Smooth muscle cell (in vitro differentiated cells): ENCODE measurements around the gene CEP290. TPM values are rescaled to one million over a fixed set of nuclear protein-coding genes. Genes with fewer than 3 reads are reported as not detected.

Experiments used
- DNase-seq: peaks from one replicate; lab custom pipeline; 2025; ENCODE audit not compliant: unreplicated experiment; lab: John Stamatoyannopoulos, UW
- H2AFZ ChIP-seq: fragments of 200-600 bp; sonication (generic); 2 replicates; pipeline ENCODE4 v1.6.0; 2016; ENCODE audit warnings: antibody characterized with exemption, low read depth, mild to moderate bottlenecking
- H3F3A ChIP-seq: fragments of 200-600 bp; sonication (generic); 2 replicates; pipeline ENCODE4 v1.6.0; 2017; ENCODE audit warnings: antibody characterized with exemption, low read depth
- H3K27ac ChIP-seq: fragments of 200-600 bp; sonication (generic); 2 replicates; pipeline ENCODE4 v1.5.1; 2016; ENCODE audit warnings: low read depth, mild to moderate bottlenecking
- H3K27me3 ChIP-seq: fragments of 200-600 bp; sonication (generic); 2 replicates; pipeline ENCODE4 v1.6.1; 2016; ENCODE audit warnings: low read depth, mild to moderate bottlenecking
- H3K36me3 ChIP-seq: fragments of 200-600 bp; sonication (generic); 2 replicates; pipeline ENCODE4 v1.5.1; 2016; ENCODE audit warnings: low read depth
- H3K4me1 ChIP-seq: fragments of 200-600 bp; sonication (generic); 2 replicates; pipeline ENCODE4 v1.5.1; 2016; ENCODE audit warnings: low read depth
- H3K4me2 ChIP-seq: fragments of 200-600 bp; sonication (generic); 2 replicates; pipeline ENCODE4 v1.6.0; 2016; ENCODE audit warnings: mild to moderate bottlenecking
- H3K4me3 ChIP-seq: fragments of 200-600 bp; sonication (generic); 2 replicates; pipeline ENCODE4 v1.5.1; 2016; ENCODE audit warnings: mild to moderate bottlenecking
- H3K79me2 ChIP-seq: fragments of 200-600 bp; sonication (generic); 2 replicates; pipeline ENCODE4 v1.6.0; 2016; ENCODE audit warnings: low read depth, mild to moderate bottlenecking
- H3K9ac ChIP-seq: fragments of 200-600 bp; sonication (generic); 2 replicates; pipeline ENCODE4 v1.6.0; 2016; ENCODE audit warnings: low read depth
- H3K9me3 ChIP-seq: fragments of 200-600 bp; sonication (generic); replicated peaks from 2 replicates; pipeline ENCODE4 v1.5.1; 2016; ENCODE audit warnings: low read depth
- H4K20me1 ChIP-seq: fragments of 200-600 bp; sonication (generic); 2 replicates; pipeline ENCODE4 v1.6.0; 2016; ENCODE audit warnings: low read depth
- WGBS: methylation state at CpG from one replicate; pipeline ENCODE4 v1.1.7; 2016; ENCODE audit warnings: low lambda C conversion rate; 5-methylcytosine and 5-hydroxymethylcytosine counted together
- polyA plus RNA-seq: library from polyadenylated mRNA; unstranded; fragments of >200 nt; fragmentation: Nextera tagmentation; extraction: Ambion mirVana; gene quantifications from 2 replicates; pipeline ENCODE4 v1.2.1, GENCODE V29; 2016
- total RNA-seq: library from RNA; depleted of rRNA; stranded (reverse); fragments of >200 nt; gene quantifications from 2 replicates; pipeline ENCODE4 v1.2.3, GENCODE V29; 2014
- TF ChIP-seq, protein P1 (sequence below): fragments of 200-600 bp; sonication (generic); IDR thresholded peaks from 2 replicates; pipeline ENCODE4 v1.5.1; 2017; ENCODE audit warnings: borderline replicate concordance, mild to moderate bottlenecking, antibody characterized with exemption; ENCODE audit not compliant: insufficient read depth, poor library complexity, severe bottlenecking

Gene CEP290
- total and polyA plus RNA-seq, 2 experiments from 2014 or later: 10.4 to 13.2 TPM

- no peaks in the 10 kb centered on the region for H4K20me1 ChIP-seq
- H2AFZ ChIP-seq: no peak overlapping the region
- no peak overlapping the region for H3K9ac ChIP-seq
- H3F3A ChIP-seq: no peaks in the 10 kb centered on the region
- WGBS: 41% methylated on average over 3 of the region's 3 CpGs
- no peak overlapping the region for H3K4me3 ChIP-seq
- H3K4me2 ChIP-seq: no peak overlapping the region
- H3K27me3 ChIP-seq: no peaks in the 10 kb centered on the region
- no peaks in the 10 kb centered on the region for H3K4me1 ChIP-seq
- no peaks in the 10 kb centered on the region for H3K79me2 ChIP-seq
- H3K9me3 ChIP-seq: no peaks in the 10 kb centered on the region
- H3K36me3 ChIP-seq: no peaks in the 10 kb centered on the region
- H3K27ac ChIP-seq: no peak overlapping the region
- no peak for DNase-seq
- TF ChIP-seq, protein P1, sequence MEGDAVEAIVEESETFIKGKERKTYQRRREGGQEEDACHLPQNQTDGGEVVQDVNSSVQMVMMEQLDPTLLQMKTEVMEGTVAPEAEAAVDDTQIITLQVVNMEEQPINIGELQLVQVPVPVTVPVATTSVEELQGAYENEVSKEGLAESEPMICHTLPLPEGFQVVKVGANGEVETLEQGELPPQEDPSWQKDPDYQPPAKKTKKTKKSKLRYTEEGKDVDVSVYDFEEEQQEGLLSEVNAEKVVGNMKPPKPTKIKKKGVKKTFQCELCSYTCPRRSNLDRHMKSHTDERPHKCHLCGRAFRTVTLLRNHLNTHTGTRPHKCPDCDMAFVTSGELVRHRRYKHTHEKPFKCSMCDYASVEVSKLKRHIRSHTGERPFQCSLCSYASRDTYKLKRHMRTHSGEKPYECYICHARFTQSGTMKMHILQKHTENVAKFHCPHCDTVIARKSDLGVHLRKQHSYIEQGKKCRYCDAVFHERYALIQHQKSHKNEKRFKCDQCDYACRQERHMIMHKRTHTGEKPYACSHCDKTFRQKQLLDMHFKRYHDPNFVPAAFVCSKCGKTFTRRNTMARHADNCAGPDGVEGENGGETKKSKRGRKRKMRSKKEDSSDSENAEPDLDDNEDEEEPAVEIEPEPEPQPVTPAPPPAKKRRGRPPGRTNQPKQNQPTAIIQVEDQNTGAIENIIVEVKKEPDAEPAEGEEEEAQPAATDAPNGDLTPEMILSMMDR: no peak
Observed at GRCh38 chr12:88181881-88182280, 40.0 kb upstream of the CEP290 start.

GRCh38 chr12:88179436-88180014 lies 37.6 kb upstream of the CEP290 start:
- no peaks in the 10 kb centered on the region for H4K20me1 ChIP-seq
- no peak overlapping the region for H3K27ac ChIP-seq
- no peaks in the 10 kb centered on the region for H3K4me1 ChIP-seq
- no peak overlapping the region for H3K4me2 ChIP-seq
- no peaks in the 10 kb centered on the region for H3K36me3 ChIP-seq
- H3K4me3 ChIP-seq: no peak overlapping the region
- TF ChIP-seq, protein P1: no peak
- H3K9me3 ChIP-seq: no peaks in the 10 kb centered on the region
- H2AFZ ChIP-seq: no peak overlapping the region
- H3F3A ChIP-seq: no peaks in the 10 kb centered on the region
- H3K9ac ChIP-seq: no peak overlapping the region
- no peak for DNase-seq
- no peaks in the 10 kb centered on the region for H3K27me3 ChIP-seq
- WGBS: 68% methylated on average over 6 of the region's 6 CpGs
- no peaks in the 10 kb centered on the region for H3K79me2 ChIP-seq

DNA sequence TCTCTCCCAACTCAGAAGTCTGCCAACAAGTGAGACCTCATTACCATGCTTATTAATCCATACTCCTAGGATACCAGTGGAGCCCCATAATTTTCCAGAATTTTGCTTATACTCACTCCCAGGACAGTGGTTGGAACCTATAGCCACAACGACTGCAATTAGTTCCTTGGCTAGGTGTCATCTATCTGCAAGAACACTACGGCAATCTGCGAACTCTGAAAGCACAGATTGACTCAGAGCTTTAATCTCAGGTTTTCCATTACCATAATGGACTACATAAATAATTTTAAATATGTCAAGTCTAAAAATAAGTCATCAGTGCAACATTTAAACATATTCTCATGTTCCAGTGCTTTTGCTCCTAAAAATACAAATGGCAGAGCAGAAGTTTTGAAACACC lies 33.7 kb upstream of the CEP290 start:
- WGBS: 96% methylated on average over 3 of the region's 3 CpGs

More for the DNA sequence above, 33.7 kb upstream of the CEP290 start:
- Histone ChIP-seq H3K4me1 (no peaks in the 10 kb centered on the region), H3K36me3 (peaks cover 8% of the 10 kb centered on the region), H3K27ac (no peak overlapping the region), H3K4me2 (no peak overlapping the region), H2AFZ (no peak overlapping the region), H4K20me1 (no peaks in the 10 kb centered on the region), H3F3A (no peaks in the 10 kb centered on the region), H3K9me3 (no peaks in the 10 kb centered on the region), H3K27me3 (no peaks in the 10 kb centered on the region), H3K79me2 (no peaks in the 10 kb centered on the region), H3K4me3 (no peak overlapping the region), H3K9ac (no peak overlapping the region)
- DNase-seq: no peak
- TF ChIP-seq, protein P1: no peak
